Activated naive CD8-positive, alpha-beta T cell treated with anti-CD3 and anti-CD28 coated beads, Interleukin-2, amount 50 U/mL, for 24 hours (primary cell): Measurements from ENCODE around the gene SORL1.
"Not testable (repeated sequence)": the region's sequence is repeated elsewhere in the genome, so short reads cannot be mapped to it uniquely, and the experiment has no call there.

ENCODE experiments used
- ATAC-seq: fragments of 150-1000 bp; cut with Tn5 transposase; one replicate; pipeline ENCODE4 v1.10.0; 2021
- DNase-seq: peaks from one replicate; pipeline ENCODE4 v3.0.0; 2021
- H3K27ac Mint-ChIP-seq: one replicate; pipeline ENCODE4 v1.8.0; 2021; ENCODE audit warnings: mild to moderate bottlenecking, mixed read lengths
- H3K27me3 Mint-ChIP-seq: one replicate; pipeline ENCODE4 v1.8.0; 2021; ENCODE audit warnings: mixed read lengths
- H3K36me3 Mint-ChIP-seq: one replicate; pipeline ENCODE4 v1.8.0; 2021; ENCODE audit warnings: low read depth, mixed read lengths
- H3K4me1 Mint-ChIP-seq: one replicate; pipeline ENCODE4 v1.8.0; 2021; ENCODE audit warnings: mixed read lengths
- H3K4me3 Mint-ChIP-seq: one replicate; pipeline ENCODE4 v1.8.0; 2021; ENCODE audit warnings: mild to moderate bottlenecking, moderate library complexity, mixed read lengths
- H3K9me3 Mint-ChIP-seq: one replicate; pipeline ENCODE4 v1.8.0; 2021; ENCODE audit warnings: mixed read lengths

The SORL1 gene

DNA sequence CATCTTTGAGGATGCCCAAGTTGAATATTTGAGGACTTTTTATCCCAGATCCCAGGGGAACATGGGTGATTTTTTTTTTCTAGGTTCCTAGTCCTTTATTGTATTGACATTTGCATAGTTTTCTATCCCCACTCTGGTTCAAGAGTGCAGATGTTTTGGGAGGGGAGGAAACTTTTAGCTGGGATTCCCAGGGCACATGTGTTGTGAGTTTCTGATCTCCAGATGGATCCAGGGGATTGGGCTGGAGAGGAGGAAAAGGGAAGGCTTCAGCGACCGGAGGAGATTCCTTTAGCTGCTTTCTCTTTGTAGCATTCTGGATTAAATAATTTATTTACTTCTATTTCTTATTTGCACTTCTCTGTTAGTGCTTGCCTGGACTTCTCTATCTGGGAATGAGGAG is 15.4 kb downstream of the SORL1 start:
- H3K36me3 Mint-ChIP-seq: peaks cover 18% of the 10 kb centered on the region
- H3K9me3 Mint-ChIP-seq: peaks cover 5% of the 10 kb centered on the region
- ATAC-seq: no peak
- H3K27me3 Mint-ChIP-seq: no peaks in the 10 kb centered on the region
- peak overlapping the region; percentile 93 for H3K27ac Mint-ChIP-seq
- H3K4me1 Mint-ChIP-seq: peaks cover 100% of the 10 kb centered on the region
- DNase-seq: no peak
- peak overlapping the region; percentile 70 for H3K4me3 Mint-ChIP-seq

DNA sequence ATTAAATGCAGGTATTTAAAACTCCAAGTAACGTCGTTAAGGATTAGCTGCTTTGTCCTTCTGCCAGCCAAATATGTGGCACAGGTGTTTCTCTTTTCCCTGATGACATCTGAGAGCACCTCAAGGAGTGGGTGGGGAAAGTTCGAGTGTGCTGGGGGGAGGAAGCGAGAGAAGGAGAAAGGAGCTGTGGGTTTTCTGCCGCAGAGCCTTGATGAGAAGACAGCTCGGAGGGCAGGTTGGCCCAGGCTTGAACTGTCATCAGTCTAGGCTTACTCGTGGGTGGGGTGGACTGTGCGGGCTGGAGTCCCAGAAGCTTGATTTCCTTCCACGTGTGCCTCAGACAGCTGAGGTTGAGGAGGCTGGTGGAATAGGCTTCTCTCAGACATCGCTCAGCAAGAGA is 15.9 kb downstream of the SORL1 start:
- H3K27ac Mint-ChIP-seq: peak overlapping the region; percentile 93
- H3K4me3 Mint-ChIP-seq: peak overlapping the region; percentile 70

GRCh38 chr11:121469910-121470309 is 17.8 kb downstream of the SORL1 start:
- Mint-ChIP-seq H3K4me1 (peaks cover 98% of the 10 kb centered on the region), H3K4me3 (no peak overlapping the region), H3K36me3 (peaks cover 25% of the 10 kb centered on the region), H3K27ac (peak overlapping the region; percentile 93), H3K9me3 (peaks cover 5% of the 10 kb centered on the region), H3K27me3 (no peaks in the 10 kb centered on the region)
- no peak for DNase-seq
- no peak for ATAC-seq

More for the DNA sequence above, 15.9 kb downstream of the SORL1 start:
- ATAC-seq (peak; percentile 37), DNase-seq (peak; percentile 79)
- Mint-ChIP-seq H3K36me3 (peaks cover 20% of the 10 kb centered on the region), H3K27me3 (no peaks in the 10 kb centered on the region), H3K9me3 (peaks cover 5% of the 10 kb centered on the region), H3K4me1 (peaks cover 100% of the 10 kb centered on the region)

GRCh38 chr11:121471167-121471566 is 19.1 kb downstream of the SORL1 start:
- H3K27ac Mint-ChIP-seq: peak overlapping the region; percentile 36

DNA sequence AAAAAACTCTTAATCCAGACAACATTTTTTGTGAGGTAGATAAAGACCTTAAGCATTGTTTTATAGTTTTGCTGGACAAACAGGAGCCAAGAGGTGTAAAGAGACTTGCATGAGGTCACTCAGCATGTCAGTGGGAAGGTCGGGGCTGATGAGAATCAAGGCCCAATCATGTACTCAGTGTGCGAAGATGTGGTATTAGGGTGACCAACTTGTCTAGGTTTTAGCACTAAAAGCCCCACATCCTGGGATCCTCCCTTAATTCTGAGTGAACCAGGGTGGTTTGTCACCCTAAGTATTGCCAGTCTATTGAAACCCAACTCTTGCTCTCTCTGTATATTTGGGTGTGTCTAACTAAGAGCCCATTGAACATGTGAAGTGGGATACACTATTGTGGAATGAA is 20.2 kb downstream of the SORL1 start:
- H3K9me3 Mint-ChIP-seq: peaks cover 5% of the 10 kb centered on the region
- peak; percentile 34 for ATAC-seq
- H3K27me3 Mint-ChIP-seq: no peaks in the 10 kb centered on the region
- H3K36me3 Mint-ChIP-seq: peaks cover 28% of the 10 kb centered on the region
- peak overlapping the region; percentile 81 for H3K27ac Mint-ChIP-seq
- no peak for DNase-seq
- peak overlapping the region; percentile 20 for H3K4me3 Mint-ChIP-seq
- H3K4me1 Mint-ChIP-seq: peaks cover 93% of the 10 kb centered on the region

More at GRCh38 chr11:121471167-121471566, 19.1 kb downstream of the SORL1 start:
- H3K4me3 Mint-ChIP-seq: no peak overlapping the region
- peaks cover 28% of the 10 kb centered on the region for H3K36me3 Mint-ChIP-seq
- DNase-seq (no peak), ATAC-seq (no peak)
- no peaks in the 10 kb centered on the region for H3K27me3 Mint-ChIP-seq
- H3K4me1 Mint-ChIP-seq: peaks cover 96% of the 10 kb centered on the region
- peaks cover 5% of the 10 kb centered on the region for H3K9me3 Mint-ChIP-seq

- DNase-seq (no peak), ATAC-seq (peak; percentile 7)
- Mint-ChIP-seq H3K27ac (peak overlapping the region; percentile 81), H3K9me3 (peaks cover 5% of the 10 kb centered on the region), H3K36me3 (peaks cover 31% of the 10 kb centered on the region), H3K4me3 (peak overlapping the region; percentile 20), H3K4me1 (peaks cover 87% of the 10 kb centered on the region), H3K27me3 (no peaks in the 10 kb centered on the region)
Observed at GRCh38 chr11:121473064-121473777, 21.1 kb downstream of the SORL1 start.

- Mint-ChIP-seq H3K4me1 (peaks cover 80% of the 10 kb centered on the region), H3K36me3 (peaks cover 27% of the 10 kb centered on the region), H3K27ac (peak overlapping the region; percentile 10), H3K27me3 (no peaks in the 10 kb centered on the region), H3K4me3 (no peak overlapping the region), H3K9me3 (peaks cover 4% of the 10 kb centered on the region)
- DNase-seq: no peak
- ATAC-seq: no peak
Observed at GRCh38 chr11:121474680-121475079, 22.6 kb downstream of the SORL1 start.

- Mint-ChIP-seq H3K27me3 (no peaks in the 10 kb centered on the region), H3K36me3 (peaks cover 18% of the 10 kb centered on the region), H3K4me1 (peaks cover 64% of the 10 kb centered on the region), H3K9me3 (no peaks in the 10 kb centered on the region), H3K4me3 (no peak overlapping the region), H3K27ac (no peak overlapping the region)
- DNase-seq (no peak), ATAC-seq (no peak)
Observed at GRCh38 chr11:121476379-121477032, 24.4 kb downstream of the SORL1 start.

- no peak overlapping the region for H3K4me3 Mint-ChIP-seq
- H3K4me1 Mint-ChIP-seq: peaks cover 62% of the 10 kb centered on the region
- H3K36me3 Mint-ChIP-seq: peaks cover 9% of the 10 kb centered on the region
- ATAC-seq (no peak), DNase-seq (no peak)
- H3K27me3 Mint-ChIP-seq: no peaks in the 10 kb centered on the region
- no peak overlapping the region for H3K27ac Mint-ChIP-seq
- H3K9me3 Mint-ChIP-seq: no peaks in the 10 kb centered on the region
Observed at GRCh38 chr11:121478226-121478894, 26.2 kb downstream of the SORL1 start.

GRCh38 chr11:121478895-121479697 is 27.0 kb downstream of the SORL1 start:
- H3K4me1 Mint-ChIP-seq: peaks cover 62% of the 10 kb centered on the region
- peaks cover 12% of the 10 kb centered on the region for H3K36me3 Mint-ChIP-seq
- H3K27ac Mint-ChIP-seq: peak overlapping the region; percentile 23
- H3K27me3 Mint-ChIP-seq: no peaks in the 10 kb centered on the region
- H3K9me3 Mint-ChIP-seq: no peaks in the 10 kb centered on the region
- H3K4me3 Mint-ChIP-seq: no peak overlapping the region
- DNase-seq: no peak
- no peak for ATAC-seq

- no peaks in the 10 kb centered on the region for H3K27me3 Mint-ChIP-seq
- no peak for DNase-seq
- H3K9me3 Mint-ChIP-seq: no peaks in the 10 kb centered on the region
- no peak overlapping the region for H3K4me3 Mint-ChIP-seq
- peaks cover 16% of the 10 kb centered on the region for H3K36me3 Mint-ChIP-seq
- no peak for ATAC-seq
- peak overlapping the region; percentile 23 for H3K27ac Mint-ChIP-seq
- H3K4me1 Mint-ChIP-seq: peaks cover 61% of the 10 kb centered on the region
Observed at GRCh38 chr11:121479698-121480238, 27.7 kb downstream of the SORL1 start.

GRCh38 chr11:121481484-121482230 is 29.5 kb downstream of the SORL1 start:
- Mint-ChIP-seq H3K36me3 (peaks cover 23% of the 10 kb centered on the region), H3K27ac (peak overlapping the region; percentile 99), H3K4me1 (peaks cover 55% of the 10 kb centered on the region), H3K4me3 (peak overlapping the region; percentile 84)
- peak; percentile 88 for ATAC-seq
- not testable (repeated sequence) for DNase-seq, H3K27me3 Mint-ChIP-seq, H3K9me3 Mint-ChIP-seq

DNA sequence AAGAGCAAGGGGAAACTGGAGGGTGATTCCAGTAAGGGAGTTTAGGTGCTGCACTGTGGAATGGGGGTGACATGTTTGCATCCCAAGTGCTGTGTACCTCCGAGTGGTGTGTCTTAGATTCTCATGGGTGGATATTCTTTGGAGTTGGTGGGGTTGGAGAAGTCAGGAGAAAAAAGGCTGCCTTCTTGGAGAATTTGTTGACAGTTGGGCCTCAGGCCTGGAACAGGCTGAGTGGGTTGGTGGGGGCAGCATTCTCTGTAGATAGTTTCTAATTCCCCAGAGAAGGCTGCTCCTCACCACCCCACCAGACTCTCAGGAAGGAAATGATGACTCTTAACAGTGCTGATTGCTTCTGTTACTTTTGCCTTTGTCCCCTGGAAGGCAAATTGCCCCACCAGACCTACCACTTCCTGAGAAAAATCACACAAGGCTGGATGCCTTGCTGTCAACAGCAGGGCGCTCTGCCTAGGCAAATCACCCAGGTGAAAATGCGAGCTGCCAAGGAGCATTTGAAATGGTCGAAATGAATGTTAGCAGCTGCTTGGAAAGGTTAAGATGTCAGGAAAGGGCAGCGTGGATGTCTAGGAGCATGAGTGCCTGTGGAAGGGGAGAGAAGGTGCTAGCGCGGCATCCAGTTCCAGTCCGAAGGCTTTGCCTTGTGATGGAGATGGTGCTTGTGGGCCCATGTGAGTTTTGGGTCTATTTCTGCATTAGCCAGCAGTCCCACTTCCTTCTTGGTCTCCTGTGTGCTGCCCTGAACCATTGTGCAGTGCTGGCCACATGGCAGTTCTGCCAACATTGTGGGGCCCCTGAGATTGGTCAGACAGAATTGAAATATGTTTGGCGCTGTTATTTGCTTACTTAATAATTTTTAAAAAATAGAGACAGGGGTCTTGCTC is 30.4 kb downstream of the SORL1 start:
- peak; percentile 62 for DNase-seq
- Mint-ChIP-seq H3K27ac (peak overlapping the region; percentile 99), H3K36me3 (peaks cover 27% of the 10 kb centered on the region), H3K4me3 (peak overlapping the region; percentile 84), H3K4me1 (peaks cover 51% of the 10 kb centered on the region), H3K27me3 (no peaks in the 10 kb centered on the region), H3K9me3 (no peaks in the 10 kb centered on the region)
- ATAC-seq: peak; percentile 89
